ENCODE measurements around the gene KCNK10. TPM values are rescaled to one million over a fixed set of nuclear protein-coding genes. Genes with fewer than 3 reads are reported as not detected.

KCNK10 gene
- total and polyA plus RNA-seq, 2 of the 8 experiments (the other 6 are each of a cell fraction or from before 2014, with no cell fraction given), result 0.45 to 0.63 TPM

GRCh38 chr14:88201851-88202250 is 121.2 kb downstream of the KCNK10 start:
- no peak for FAIRE-seq
- Histone ChIP-seq H4K5ac (ENCODE audit: insufficient read length, low read depth, low read length) (no peak overlapping the region), H3K79me1 (ENCODE audit: low read depth, low read length) (no peaks in the 10 kb centered on the region), H4K8ac (ENCODE audit: extremely low read depth, insufficient read depth, low read length) (no peak overlapping the region), H3K4me1 (replicated peaks in 1 of 4; ENCODE audit: control insufficient read depth in 3 of 4, insufficient read depth in 4 of 4, low read length in 3 of 4) (no peaks in the 10 kb centered on the region), H2BK120ac (replicated peaks; ENCODE audit: low read depth, low read length) (no peak overlapping the region), H2BK5ac (ENCODE audit: low read depth, low read length) (no peak overlapping the region), H3K9me3 (ENCODE audit: insufficient read depth in 2 of 2, low read depth in 1 of 2, low read length in 1 of 2) (no peaks in the 10 kb centered on the region), H3K79me2 (ENCODE audit: control insufficient read depth in 1 of 2, insufficient read depth in 2 of 2, low read length in 2 of 2) (no peaks in the 10 kb centered on the region), H3K27ac (ENCODE audit: low read depth, low read length) (no peak overlapping the region), H4K20me1 (replicated peaks in 1 of 2; ENCODE audit: control insufficient read depth in 1 of 2, insufficient read depth in 2 of 2, low read length in 2 of 2) (no peaks in the 10 kb centered on the region), H3K23ac (ENCODE audit: insufficient read length) (no peak overlapping the region), H2BK15ac (ENCODE audit: low read length) (no peak overlapping the region), H3K56ac (replicated peaks; ENCODE audit: insufficient read length, low read depth, low read length) (no peak overlapping the region), H2AK5ac (ENCODE audit: low read depth, low read length) (no peak overlapping the region), H3K4ac (replicated peaks; ENCODE audit: insufficient read length, low read depth, low read length) (no peak overlapping the region), H3K4me2 (ENCODE audit: insufficient read depth in 1 of 2, low read depth in 2 of 2, low read length in 2 of 2) (no peak overlapping the region), H3K14ac (ENCODE audit: insufficient read length) (no peak overlapping the region), H3K9ac (replicated peaks in 1 of 4; ENCODE audit: extremely low read depth in 1 of 4, low read depth in 3 of 4, low read length in 3 of 4) (no peak overlapping the region), H4K91ac (replicated peaks; ENCODE audit: insufficient read length, low read length) (no peak overlapping the region), H3K36me3 (ENCODE audit: control insufficient read depth in 2 of 4, insufficient read depth in 4 of 4, low read length in 3 of 4) (no peaks in the 10 kb centered on the region), H2AFZ (ENCODE audit: low read length) (no peak overlapping the region), H3K27me3 (replicated peaks in 1 of 4; ENCODE audit: control insufficient read depth in 3 of 4, extremely low read depth in 1 of 4, insufficient read depth in 3 of 4, low read length in 3 of 4) (no peaks in the 10 kb centered on the region), H3K18ac (ENCODE audit: extremely low read depth, low read length) (no peak overlapping the region), H3K4me3 (ENCODE audit: extremely low read depth in 1 of 4, insufficient read depth in 2 of 4, low read depth in 3 of 4, low read length in 4 of 4) (no peak overlapping the region), H2BK12ac (ENCODE audit: low read depth, low read length) (no peak overlapping the region), H3K23me2 (ENCODE audit: low read depth, low read length) (no peaks in the 10 kb centered on the region; the same call in 1 of the 2 replicates), H2BK20ac (ENCODE audit: low read length) (no peak overlapping the region)
- CTCF ChIA-PET (ENCODE audit: partially characterized antibody), result interaction anchor here (1.3 to 4.3 kb wide), 3 partner anchors 11 to 15 kb away, joined by 4 to 32 read pairs (median 5); no protein-coding TSS in a partner anchor
- TF ChIP-seq FOSL1 (IDR thresholded peaks at IDR 0.05; ENCODE audit: insufficient read depth, low read depth, low read length) (no peak), GTF2F1 (IDR thresholded peaks at IDR 0.05; ENCODE audit: borderline replicate concordance, low read depth, low read length) (no peak), ASH2L (IDR thresholded peaks at IDR 0.05; ENCODE audit: low read length) (no peak), EZH2 (IDR thresholded peaks at IDR 0.05; ENCODE audit: low read depth, low read length, severe bottlenecking) (no peak), TCF12 (IDR thresholded peaks at IDR 0.05; ENCODE audit: low read depth, low read length) (no peak), SRF (IDR thresholded peaks at IDR 0.05; ENCODE audit: low read depth, low read length) (no peak), RXRA (IDR thresholded peaks at IDR 0.05; ENCODE audit: insufficient read depth, low read depth, low read length) (no peak), TBP (IDR thresholded peaks at IDR 0.05; ENCODE audit: low read depth, low read length) (no peak), HDAC6 (IDR thresholded peaks at IDR 0.05; ENCODE audit: low read depth, low read length) (no peak)
- WGBS, 2 experiments (ENCODE audit: extremely low coverage in 1 of 2, insufficient coverage in 1 of 2, insufficient read length in 1 of 2, insufficient replicate concordance in 2 of 2, low coverage in 1 of 2, low lambda C conversion rate in 2 of 2, missing lambda C conversion rate in 1 of 2), result 93% methylated on average over 2 of the region's 2 CpGs; no CpG with 5 or more reads in 1 of the 2 experiments
- no peak for DNase-seq (ENCODE audit: low read depth in 1 of 2, low spot score in 2 of 2)
- POLR2A ChIA-PET (ENCODE audit: partially characterized antibody), result interaction anchor here (0.6 kb wide), 1 partner anchor 407 kb away, joined by 3 read pairs; no protein-coding TSS in a partner anchor

All from H1 (cell line).